ENCODE results near the gene LARGE2. TPM values are rescaled to one million over a fixed set of nuclear protein-coding genes. Genes with fewer than 3 reads are reported as not detected.

LARGE2 gene
- total RNA-seq, 1 donor from 2014 or later = 59.7 TPM

- no peak for TF ChIP-seq CTCF (IDR thresholded peaks at IDR 0.05)
- peaks cover 23% of the 10 kb centered on the region for H3K27me3 Mint-ChIP-seq
- no peak overlapping the region for H3K27ac Mint-ChIP-seq
- CTCF ChIA-PET = interaction anchor here (1.2 kb wide), 1 partner anchor 15 kb away, joined by 3 read pairs; no protein-coding TSS in a partner anchor
- no peaks in the 10 kb centered on the region for H3K9me3 Mint-ChIP-seq
- intact Hi-C loops (cut with micrococcal nuclease) = no loop called here
- ATAC-seq (ENCODE audit: low read depth) (no peak), DNase-seq (no peak)
- no peaks in the 10 kb centered on the region for H3K36me3 Mint-ChIP-seq (ENCODE audit: low read depth)
- no peaks in the 10 kb centered on the region for H3K4me1 Mint-ChIP-seq
- POLR2A ChIA-PET = no interaction called here
- no peak overlapping the region for H3K4me3 Mint-ChIP-seq
Observed at GRCh38 chr11:45890886-45891550, 31.4 kb upstream of the LARGE2 start.

GRCh38 chr11:45892856-45893255, 29.6 kb upstream of the LARGE2 start:
- POLR2A ChIA-PET = interaction anchor here (1.0 kb wide), 1 partner anchor 25 kb away, joined by 3 read pairs; no protein-coding TSS in a partner anchor
- Mint-ChIP-seq H3K4me3 (no peak overlapping the region), H3K27ac (no peak overlapping the region), H3K4me1 (no peaks in the 10 kb centered on the region), H3K27me3 (peaks cover 30% of the 10 kb centered on the region), H3K9me3 (no peaks in the 10 kb centered on the region), H3K36me3 (ENCODE audit: low read depth) (no peaks in the 10 kb centered on the region)
- no peak for TF ChIP-seq CTCF (IDR thresholded peaks at IDR 0.05)
- ATAC-seq (ENCODE audit: low read depth) (no peak), DNase-seq (no peak)
- CTCF ChIA-PET = no interaction called here
- intact Hi-C loops (cut with micrococcal nuclease) = no loop called here

GRCh38 chr11:45894555-45895247, 27.8 kb upstream of the LARGE2 start:
- Mint-ChIP-seq H3K36me3 (ENCODE audit: low read depth) (no peaks in the 10 kb centered on the region), H3K27ac (no peak overlapping the region), H3K4me3 (no peak overlapping the region), H3K4me1 (peaks cover 8% of the 10 kb centered on the region), H3K27me3 (peaks cover 35% of the 10 kb centered on the region), H3K9me3 (no peaks in the 10 kb centered on the region)
- POLR2A ChIA-PET = no interaction called here
- no peak for ATAC-seq (ENCODE audit: low read depth)
- no peak for DNase-seq
- intact Hi-C loops (cut with micrococcal nuclease) = no loop called here
- CTCF ChIA-PET = no interaction called here
- TF ChIP-seq CTCF (IDR thresholded peaks at IDR 0.05) = no peak

GRCh38 chr11:45895553-45896259, 26.8 kb upstream of the LARGE2 start:
- intact Hi-C loops (cut with micrococcal nuclease) = no loop called here
- ATAC-seq (ENCODE audit: low read depth) = no peak
- peaks cover 37% of the 10 kb centered on the region for H3K27me3 Mint-ChIP-seq
- TF ChIP-seq CTCF (IDR thresholded peaks at IDR 0.05) = no peak
- H3K27ac Mint-ChIP-seq = no peak overlapping the region
- H3K4me1 Mint-ChIP-seq = peaks cover 8% of the 10 kb centered on the region
- H3K4me3 Mint-ChIP-seq = no peak overlapping the region
- ChIA-PET CTCF (interaction anchor here (1.6 kb wide), 1 partner anchor 70 kb away, joined by 4 read pairs; no protein-coding TSS in a partner anchor), POLR2A (no interaction called here)
- H3K36me3 Mint-ChIP-seq (ENCODE audit: low read depth) = no peaks in the 10 kb centered on the region
- no peak for DNase-seq
- H3K9me3 Mint-ChIP-seq = no peaks in the 10 kb centered on the region

All from activated B cell treated with CpG ODN at 0.5 μM for 24 hours (primary cell).